Breast epithelium (tissue), 3 donors: ENCODE data around the gene LITAF.

Source experiments
- POLR2A ChIP-seq: fragments of 450-650 bp; IDR thresholded peaks from one replicate; pipeline ENCODE4 v1.6.1; 2016; ENCODE audit warnings: antibody characterized with exemption, mild to moderate bottlenecking, moderate library complexity
- TF ChIP-seq, protein P1 (sequence below), 3 donors: fragments of 450-650 bp; IDR thresholded peaks; one replicate each; pipeline ENCODE4 v1.5.1; 2016 to 2017; ENCODE audit warnings: antibody characterized with exemption in 3 of 3, mild to moderate bottlenecking in 3 of 3, moderate library complexity in 3 of 3

- TF ChIP-seq, protein P1, sequence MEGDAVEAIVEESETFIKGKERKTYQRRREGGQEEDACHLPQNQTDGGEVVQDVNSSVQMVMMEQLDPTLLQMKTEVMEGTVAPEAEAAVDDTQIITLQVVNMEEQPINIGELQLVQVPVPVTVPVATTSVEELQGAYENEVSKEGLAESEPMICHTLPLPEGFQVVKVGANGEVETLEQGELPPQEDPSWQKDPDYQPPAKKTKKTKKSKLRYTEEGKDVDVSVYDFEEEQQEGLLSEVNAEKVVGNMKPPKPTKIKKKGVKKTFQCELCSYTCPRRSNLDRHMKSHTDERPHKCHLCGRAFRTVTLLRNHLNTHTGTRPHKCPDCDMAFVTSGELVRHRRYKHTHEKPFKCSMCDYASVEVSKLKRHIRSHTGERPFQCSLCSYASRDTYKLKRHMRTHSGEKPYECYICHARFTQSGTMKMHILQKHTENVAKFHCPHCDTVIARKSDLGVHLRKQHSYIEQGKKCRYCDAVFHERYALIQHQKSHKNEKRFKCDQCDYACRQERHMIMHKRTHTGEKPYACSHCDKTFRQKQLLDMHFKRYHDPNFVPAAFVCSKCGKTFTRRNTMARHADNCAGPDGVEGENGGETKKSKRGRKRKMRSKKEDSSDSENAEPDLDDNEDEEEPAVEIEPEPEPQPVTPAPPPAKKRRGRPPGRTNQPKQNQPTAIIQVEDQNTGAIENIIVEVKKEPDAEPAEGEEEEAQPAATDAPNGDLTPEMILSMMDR (IDR thresholded peaks at IDR 0.05), result no peak
- TF ChIP-seq POLR2A, result no peak
Observed at GRCh38 chr16:11507991-11508390, 78.7 kb downstream of the LITAF start.
